Measurements from ENCODE around the gene MAPRE3. TPM values are rescaled to one million over a fixed set of nuclear protein-coding genes. Genes with fewer than 3 reads are reported as not detected.

MAPRE3 gene
- total and polyA plus RNA-seq, 2 experiments from 2014 or later = 7.9 to 23.0 TPM

GRCh38 chr2:27003857-27004256 is 33.4 kb downstream of the MAPRE3 start:
- Histone ChIP-seq H3K27ac (no peak overlapping the region), H3K9me2 (ENCODE audit: insufficient read depth) (no peaks in the 10 kb centered on the region), H3F3A (ENCODE audit: insufficient read depth) (peaks cover 25% of the 10 kb centered on the region), H3K4me3 (no peak overlapping the region), H3K9ac (no peak overlapping the region), H3K36me3 (ENCODE audit: low read depth) (no peaks in the 10 kb centered on the region), H3K27me3 (replicated peaks; ENCODE audit: insufficient read depth) (no peaks in the 10 kb centered on the region), H2AFZ (no peak overlapping the region), H3K79me2 (ENCODE audit: insufficient read depth) (no peaks in the 10 kb centered on the region), H3K9me3 (ENCODE audit: low read depth) (no peaks in the 10 kb centered on the region), H4K20me1 (ENCODE audit: insufficient read depth) (no peaks in the 10 kb centered on the region), H3K4me1 (ENCODE audit: insufficient read depth) (peaks cover 22% of the 10 kb centered on the region), H3K4me2 (ENCODE audit: unreplicated experiment) (no peak overlapping the region)
- no peak for TF ChIP-seq EZH2phosphoT487 (IDR thresholded peaks at IDR 0.05; ENCODE audit: insufficient read depth, low read depth)
- TF ChIP-seq EZH2 (IDR thresholded peaks at IDR 0.05; ENCODE audit: insufficient read depth, poor library complexity, severe bottlenecking) = no peak
- 72 to 77% methylated on average over 9 of the region's 9 CpGs for WGBS, 2 experiments (ENCODE audit: low coverage in 1 of 2, low lambda C conversion rate in 2 of 2, missing lambda C conversion rate in 2 of 2)
- in situ Hi-C loops (cut with MboI) = no loop called here
- peak; percentile 76 for DNase-seq

- Histone ChIP-seq H3F3A (ENCODE audit: insufficient read depth) (peaks cover 40% of the 10 kb centered on the region), H3K36me3 (ENCODE audit: low read depth) (no peaks in the 10 kb centered on the region), H3K27ac (no peak overlapping the region), H3K79me2 (ENCODE audit: insufficient read depth) (no peaks in the 10 kb centered on the region), H3K4me3 (no peak overlapping the region), H4K20me1 (ENCODE audit: insufficient read depth) (no peaks in the 10 kb centered on the region), H3K9me3 (ENCODE audit: low read depth) (no peaks in the 10 kb centered on the region), H3K4me2 (ENCODE audit: unreplicated experiment) (no peak overlapping the region), H3K27me3 (replicated peaks; ENCODE audit: insufficient read depth) (no peaks in the 10 kb centered on the region), H3K4me1 (ENCODE audit: insufficient read depth) (peaks cover 34% of the 10 kb centered on the region), H3K9me2 (ENCODE audit: insufficient read depth) (no peaks in the 10 kb centered on the region), H3K9ac (no peak overlapping the region), H2AFZ (no peak overlapping the region)
- in situ Hi-C loops (cut with MboI) = no loop called here
- DNase-seq = no peak
- TF ChIP-seq EZH2phosphoT487 (IDR thresholded peaks at IDR 0.05; ENCODE audit: insufficient read depth, low read depth) (no peak), EZH2 (IDR thresholded peaks at IDR 0.05; ENCODE audit: insufficient read depth, poor library complexity, severe bottlenecking) (no peak)
- 92 to 95% methylated on average over 6 of the region's 6 CpGs for WGBS, 2 experiments (ENCODE audit: low coverage in 1 of 2, low lambda C conversion rate in 2 of 2, missing lambda C conversion rate in 2 of 2)
Measured at GRCh38 chr2:27006602-27007415, 36.4 kb downstream of the MAPRE3 start.

GRCh38 chr2:27007416-27008374 is 37.3 kb downstream of the MAPRE3 start:
- H3K27ac ChIP-seq = no peak overlapping the region

GRCh38 chr2:27008678-27009077 is 38.2 kb downstream of the MAPRE3 start:
- no peaks in the 10 kb centered on the region for H3K9me3 ChIP-seq (ENCODE audit: low read depth)
- H3K4me3 ChIP-seq = no peak overlapping the region
- H3K9ac ChIP-seq = no peak overlapping the region
- no peaks in the 10 kb centered on the region for H3K9me2 ChIP-seq (ENCODE audit: insufficient read depth)
- TF ChIP-seq EZH2 (IDR thresholded peaks at IDR 0.05; ENCODE audit: insufficient read depth, poor library complexity, severe bottlenecking) = no peak
- no peak for TF ChIP-seq EZH2phosphoT487 (IDR thresholded peaks at IDR 0.05; ENCODE audit: insufficient read depth, low read depth)
- peaks cover 25% of the 10 kb centered on the region for H3F3A ChIP-seq (ENCODE audit: insufficient read depth)
- H4K20me1 ChIP-seq (ENCODE audit: insufficient read depth) = no peaks in the 10 kb centered on the region
- no peaks in the 10 kb centered on the region for H3K36me3 ChIP-seq (ENCODE audit: low read depth)
- no peaks in the 10 kb centered on the region for H3K27me3 ChIP-seq (replicated peaks; ENCODE audit: insufficient read depth)
- H2AFZ ChIP-seq = no peak overlapping the region
- in situ Hi-C loops (cut with MboI) = no loop called here
- H3K4me2 ChIP-seq (ENCODE audit: unreplicated experiment) = no peak overlapping the region
- no peak for DNase-seq
- H3K4me1 ChIP-seq (ENCODE audit: insufficient read depth) = peaks cover 22% of the 10 kb centered on the region
- no peak overlapping the region for H3K27ac ChIP-seq
- 85% methylated on average over 4 of the region's 4 CpGs for WGBS, 2 experiments (ENCODE audit: low coverage in 1 of 2, low lambda C conversion rate in 2 of 2, missing lambda C conversion rate in 2 of 2)
- H3K79me2 ChIP-seq (ENCODE audit: insufficient read depth) = no peaks in the 10 kb centered on the region

More at GRCh38 chr2:27007416-27008374, 37.3 kb downstream of the MAPRE3 start:
- Histone ChIP-seq H3K4me3 (no peak overlapping the region), H3K9ac (no peak overlapping the region), H3K9me2 (ENCODE audit: insufficient read depth) (no peaks in the 10 kb centered on the region), H2AFZ (no peak overlapping the region), H3K4me2 (ENCODE audit: unreplicated experiment) (no peak overlapping the region), H3K79me2 (ENCODE audit: insufficient read depth) (no peaks in the 10 kb centered on the region), H3F3A (ENCODE audit: insufficient read depth) (peaks cover 32% of the 10 kb centered on the region), H3K4me1 (ENCODE audit: insufficient read depth) (peaks cover 32% of the 10 kb centered on the region), H4K20me1 (ENCODE audit: insufficient read depth) (no peaks in the 10 kb centered on the region), H3K36me3 (ENCODE audit: low read depth) (no peaks in the 10 kb centered on the region), H3K27me3 (replicated peaks; ENCODE audit: insufficient read depth) (no peaks in the 10 kb centered on the region), H3K9me3 (ENCODE audit: low read depth) (no peaks in the 10 kb centered on the region)
- in situ Hi-C loops (cut with MboI) = no loop called here
- TF ChIP-seq EZH2phosphoT487 (IDR thresholded peaks at IDR 0.05; ENCODE audit: insufficient read depth, low read depth) = no peak
- no peak for TF ChIP-seq EZH2 (IDR thresholded peaks at IDR 0.05; ENCODE audit: insufficient read depth, poor library complexity, severe bottlenecking)
- 98% methylated on average over 8 of the region's 8 CpGs for WGBS, 2 experiments (ENCODE audit: low coverage in 1 of 2, low lambda C conversion rate in 2 of 2, missing lambda C conversion rate in 2 of 2)
- no peak for DNase-seq
